Activated naive CD8-positive, alpha-beta T cell treated with anti-CD3 and anti-CD28 coated beads, Interleukin-2, amount 50 U/mL, for 16 hours (primary cell): Measurements from ENCODE around the gene WDR17.

ENCODE experiments used
- DNase-seq: peaks from one replicate; pipeline ENCODE4 v3.0.0-alpha.2; 2020; ENCODE audit warnings: low read depth, low spot score

The WDR17 gene

GRCh38 chr4:176090115-176090514, 24.5 kb downstream of the WDR17 start:
- DNase-seq, result no peak

- DNase-seq, result no peak
Measured at GRCh38 chr4:176099314-176099713, 33.7 kb downstream of the WDR17 start.

- no peak for DNase-seq
Measured at GRCh38 chr4:176102414-176103063, 36.9 kb downstream of the WDR17 start.

GRCh38 chr4:176107695-176108094, 42.1 kb downstream of the WDR17 start:
- DNase-seq, result no peak

- no peak for DNase-seq
Measured at GRCh38 chr4:176123710-176124407, 58.2 kb downstream of the WDR17 start.

GRCh38 chr4:176125063-176125462, 59.4 kb downstream of the WDR17 start:
- no peak for DNase-seq

GRCh38 chr4:176134670-176135069, 69.0 kb downstream of the WDR17 start:
- DNase-seq, result no peak

GRCh38 chr4:176137631-176138030, 72.0 kb downstream of the WDR17 start:
- DNase-seq, result no peak

GRCh38 chr4:176139518-176139917, 73.9 kb downstream of the WDR17 start:
- no peak for DNase-seq

GRCh38 chr4:176142253-176142652, 76.6 kb downstream of the WDR17 start:
- no peak for DNase-seq

- DNase-seq, result no peak
Measured at GRCh38 chr4:176149680-176150355, 84.2 kb downstream of the WDR17 start.

- DNase-seq, result no peak
Measured at GRCh38 chr4:176150356-176150682, 84.7 kb downstream of the WDR17 start.

- DNase-seq, result no peak
Measured at GRCh38 chr4:176150704-176151103, 85.1 kb downstream of the WDR17 start.

GRCh38 chr4:176153124-176153523, 87.5 kb downstream of the WDR17 start:
- no peak for DNase-seq

- no peak for DNase-seq
Measured at GRCh38 chr4:176156656-176157055, 91.0 kb downstream of the WDR17 start.

- no peak for DNase-seq
Measured at GRCh38 chr4:176163041-176163440, 97.4 kb downstream of the WDR17 start.

- DNase-seq, result no peak
Measured at GRCh38 chr4:176185051-176185450, 119.4 kb downstream of the WDR17 start.

- no peak for DNase-seq
Measured at GRCh38 chr4:176186067-176186466, 120.4 kb downstream of the WDR17 start.

GRCh38 chr4:176186671-176187395, 121.2 kb downstream of the WDR17 start:
- DNase-seq, result no peak

GRCh38 chr4:176187624-176188023, 122.0 kb downstream of the WDR17 start:
- no peak for DNase-seq

GRCh38 chr4:176188654-176189053, 123.0 kb downstream of the WDR17 start:
- no peak for DNase-seq
